ENCODE measurements around the gene ARHGDIA.
"Not testable (repeated sequence)": the region's sequence is repeated elsewhere in the genome, so short reads cannot be mapped to it uniquely, and the experiment has no call there.

Gene ARHGDIA

DNA sequence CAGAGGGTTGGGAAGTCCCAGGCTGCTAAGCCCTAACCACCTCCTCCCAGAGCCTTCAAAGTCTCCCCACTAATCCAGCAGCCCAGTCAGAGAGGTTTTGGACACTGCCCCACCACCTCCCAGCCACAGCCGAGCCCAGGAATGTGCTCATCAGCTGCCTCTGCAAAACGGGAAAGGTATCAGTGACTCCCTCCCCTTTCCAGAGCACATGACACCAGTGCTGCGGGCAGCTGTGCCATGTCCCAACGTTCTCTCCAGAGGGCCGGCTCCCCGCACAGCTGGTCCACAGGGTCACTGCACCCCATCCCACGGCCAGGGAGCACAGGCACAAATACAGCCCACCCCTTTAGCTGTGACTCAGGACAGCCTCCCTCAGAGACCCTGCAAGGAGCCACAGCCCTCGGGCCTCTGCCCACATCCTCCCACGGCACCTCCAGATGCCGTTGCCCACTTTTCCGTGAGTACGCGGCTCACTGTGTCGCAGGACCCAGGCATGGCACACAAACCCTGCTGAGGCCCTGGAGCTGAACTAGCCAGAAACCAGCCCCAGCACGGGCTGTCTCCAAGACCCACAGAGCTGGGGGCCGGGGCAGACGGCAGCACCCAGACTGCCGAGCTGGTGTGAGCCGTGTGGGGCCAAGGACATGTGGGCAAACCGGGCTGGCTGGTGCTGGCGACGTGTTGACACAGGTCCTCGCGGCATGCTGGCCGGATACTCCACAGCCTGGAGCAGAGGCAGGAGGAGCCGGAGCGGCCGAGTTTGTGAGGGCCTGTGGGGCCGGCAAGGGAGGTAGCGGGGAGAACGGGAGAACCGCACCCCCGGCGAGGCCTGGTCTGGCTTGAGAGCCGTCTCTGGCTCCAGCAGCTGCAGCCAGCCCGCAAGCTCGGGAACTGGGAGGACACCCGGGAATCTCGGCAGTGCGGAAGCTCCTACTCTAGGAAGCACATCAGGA is 30.0 kb downstream of the ARHGDIA start:
- DNase-seq: no peak

DNA sequence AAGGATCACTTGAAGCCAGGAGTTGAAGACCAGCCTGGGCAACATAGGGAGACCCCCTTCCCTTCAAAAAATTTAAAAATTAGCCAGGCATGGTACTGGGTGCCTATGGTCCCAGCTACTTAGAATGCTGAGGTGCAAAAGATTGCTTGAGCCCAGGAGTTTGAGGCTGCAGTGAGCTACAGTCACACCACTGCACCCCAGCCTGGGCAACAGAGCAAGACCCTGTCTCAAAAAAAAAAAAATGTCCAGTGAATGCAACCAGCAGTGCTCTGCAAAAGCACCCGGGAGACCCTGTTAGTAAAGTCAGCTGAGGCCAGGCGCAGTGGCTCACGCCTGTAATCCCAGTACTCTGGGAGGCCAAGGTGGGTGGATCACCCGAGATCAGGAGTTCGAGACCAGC is 31.1 kb downstream of the ARHGDIA start:
- not testable (repeated sequence) for DNase-seq

DNA sequence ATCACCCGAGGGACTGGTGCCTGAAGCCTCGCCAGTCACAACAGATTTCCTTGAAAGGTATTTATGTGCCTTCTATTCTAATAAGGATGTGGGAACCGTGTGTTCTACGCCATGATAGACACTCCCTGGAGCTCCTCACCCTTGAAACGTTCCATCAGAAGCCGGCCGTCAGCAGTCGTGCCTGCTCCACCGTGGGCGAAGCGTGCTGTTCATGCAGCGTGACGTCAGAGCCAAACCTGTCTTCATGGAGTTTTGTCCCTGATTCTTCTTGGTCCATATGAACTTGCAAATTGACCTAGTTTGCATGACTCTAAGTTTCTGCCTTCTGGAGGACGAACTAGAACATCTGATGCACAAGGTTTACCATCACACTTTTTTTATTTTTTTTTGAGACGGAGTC is 31.8 kb downstream of the ARHGDIA start:
- DNase-seq: no peak

DNA sequence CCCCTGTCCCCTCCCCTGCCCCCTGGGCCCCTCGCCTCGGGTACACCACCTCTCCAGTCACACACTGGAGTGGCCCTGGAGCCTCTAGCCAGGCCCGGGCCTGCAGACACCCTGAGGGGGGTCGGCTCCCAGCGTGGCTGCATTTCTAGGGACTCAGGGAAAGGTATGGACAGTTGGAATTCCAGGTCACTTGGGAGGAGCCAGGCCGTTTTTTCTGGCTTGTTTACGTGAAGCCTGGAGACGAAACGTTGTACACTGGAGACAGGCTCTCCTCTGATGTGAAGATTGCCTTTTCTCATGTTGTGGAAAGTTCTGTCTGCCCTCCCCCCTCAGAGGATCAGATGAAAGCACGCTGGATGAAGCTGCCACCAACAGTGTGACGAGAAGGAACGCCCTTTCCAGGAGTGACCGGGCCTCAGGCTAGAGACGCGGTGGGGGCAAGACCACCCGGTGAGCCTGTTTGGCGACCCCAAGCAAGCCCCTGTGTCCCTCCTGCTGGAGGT is 32.3 kb downstream of the ARHGDIA start:
- no peak for DNase-seq

DNA sequence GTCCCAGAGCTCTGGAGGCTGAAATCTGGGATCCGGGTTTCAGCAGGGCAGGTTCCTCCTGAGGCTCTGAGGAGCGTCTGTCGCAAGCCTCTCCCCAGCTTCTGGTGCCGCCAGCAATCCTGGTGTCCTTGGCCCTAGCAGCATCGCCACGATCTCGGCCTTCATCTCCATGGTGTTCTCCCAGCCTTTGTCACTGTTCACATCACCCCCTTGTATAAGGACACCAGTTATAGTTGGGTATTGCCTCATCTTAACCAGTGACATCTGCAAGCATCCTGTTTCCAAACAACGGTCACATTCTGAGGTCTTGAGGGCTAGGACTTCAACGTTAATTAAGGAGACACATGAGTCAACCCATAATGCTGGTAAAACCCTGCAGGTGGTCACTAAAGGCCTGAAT is 33.5 kb downstream of the ARHGDIA start:
- DNase-seq: no peak

DNA sequence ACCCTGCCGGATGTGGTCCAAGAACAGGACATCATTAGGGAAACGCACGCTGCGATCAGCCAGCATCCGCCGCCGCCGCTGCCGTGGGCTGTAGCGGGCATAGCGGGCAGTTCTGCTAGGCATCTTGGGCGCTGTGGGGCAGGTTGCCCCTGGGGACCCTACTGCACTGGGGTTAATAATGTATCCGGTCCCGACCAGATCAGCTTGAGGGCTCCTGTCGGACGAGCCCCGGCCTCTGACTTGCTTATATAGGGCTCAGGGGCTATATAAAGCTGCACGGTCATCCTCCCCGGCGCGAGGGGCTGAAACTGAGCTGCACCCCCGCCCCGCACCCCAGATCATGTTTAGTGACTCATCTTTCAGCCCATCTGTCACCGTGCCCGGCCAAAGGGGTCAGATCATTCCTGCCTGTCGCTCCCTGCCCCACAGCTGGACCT is 36.3 kb downstream of the ARHGDIA start, which contains the start of gene PPP1R27:
PPP1R27 (minus strand) TSS at position 220 of the 437 bp plus-strand sequence; CDS start at position 123, 97 bp downstream.
- no peak for DNase-seq

DNA sequence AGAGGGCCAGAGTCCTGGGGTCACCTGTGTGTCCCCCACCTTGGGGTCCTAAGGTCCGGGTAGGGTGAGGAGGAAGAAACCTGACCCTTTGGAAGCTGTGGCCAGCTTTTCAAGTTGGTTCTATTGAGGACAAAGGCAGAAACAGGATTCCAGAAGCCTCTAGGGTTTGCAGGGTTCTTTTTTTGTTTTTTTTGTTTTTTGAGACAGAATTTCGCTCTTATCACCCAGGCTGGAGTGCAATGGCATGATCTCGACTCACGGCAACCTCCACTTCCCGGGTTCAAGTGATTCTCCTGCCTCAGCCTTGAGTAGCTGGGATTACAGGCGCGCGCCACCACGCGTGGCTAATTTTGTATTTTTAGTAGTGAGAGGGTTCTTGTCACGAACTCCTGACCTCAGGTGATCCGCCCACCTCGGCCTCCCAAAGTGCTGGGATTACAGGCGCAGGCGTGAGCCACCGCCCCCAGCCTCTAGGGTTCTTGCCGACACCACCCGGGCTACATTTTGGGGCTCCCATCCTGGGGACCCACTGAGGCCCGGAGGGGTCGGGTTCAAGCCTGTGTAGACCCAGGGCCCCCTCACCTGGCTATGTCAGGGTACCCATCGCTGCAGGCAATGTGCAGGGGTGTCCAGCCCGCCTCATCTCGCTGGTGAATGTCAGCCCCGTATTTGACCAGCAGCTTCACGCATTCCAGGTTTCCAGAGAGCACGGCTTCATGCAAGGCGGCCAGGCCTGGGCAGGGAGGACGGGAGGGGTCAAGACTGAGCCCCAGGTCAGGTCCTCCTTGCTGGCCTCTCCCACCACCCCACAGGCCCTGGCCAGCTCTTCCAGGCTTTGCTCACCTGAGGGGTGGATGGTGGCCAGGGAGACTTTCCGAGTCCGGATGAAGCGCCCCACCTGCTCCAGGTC is 37.0 kb downstream of the ARHGDIA start:
- DNase-seq: no peak

DNA sequence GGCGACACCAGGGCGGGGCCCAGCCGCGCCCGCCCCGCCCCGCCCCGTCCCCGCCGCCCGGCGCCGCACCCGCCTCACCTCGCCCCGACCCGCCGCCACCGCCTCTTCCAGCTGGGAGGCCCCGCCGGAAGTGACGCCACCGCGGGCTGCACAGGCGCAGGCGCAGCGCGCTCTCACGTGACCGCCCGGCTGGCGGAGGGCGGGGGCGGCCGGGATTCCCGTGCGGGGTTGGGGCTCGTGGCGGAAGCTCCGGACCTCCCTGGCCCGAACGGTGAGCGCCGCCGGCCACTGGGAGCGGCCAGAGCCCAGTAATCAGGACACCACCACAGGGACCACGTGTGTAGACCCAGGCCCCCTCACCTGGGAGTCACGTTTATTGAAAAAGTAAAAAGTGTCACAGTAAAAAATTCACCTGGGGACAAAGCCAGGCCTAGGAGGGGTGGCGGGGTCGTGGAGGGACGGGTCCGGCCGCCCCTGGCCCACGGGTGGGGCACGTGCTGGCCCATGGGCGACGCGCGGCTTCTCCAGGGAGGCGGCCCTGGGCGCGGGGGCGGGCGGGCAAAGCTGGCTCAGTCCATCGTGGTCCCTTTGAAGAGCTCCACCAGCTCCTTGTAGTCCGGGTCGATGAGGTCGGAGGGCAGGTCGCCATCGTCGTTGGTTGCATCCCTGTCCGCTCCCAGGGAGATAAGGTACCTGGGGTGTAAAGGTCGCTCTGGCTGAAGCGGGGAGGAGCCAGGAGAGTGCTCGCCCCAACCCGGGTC is 37.8 kb downstream of the ARHGDIA start, which contains the start of gene MCRIP1:
MCRIP1 (minus strand) TSS at position 132 of the 761 bp plus-strand sequence. CDS start 8,785 bp downstream, outside the sequence.
- peak; percentile 90 to 92 for DNase-seq

DNA sequence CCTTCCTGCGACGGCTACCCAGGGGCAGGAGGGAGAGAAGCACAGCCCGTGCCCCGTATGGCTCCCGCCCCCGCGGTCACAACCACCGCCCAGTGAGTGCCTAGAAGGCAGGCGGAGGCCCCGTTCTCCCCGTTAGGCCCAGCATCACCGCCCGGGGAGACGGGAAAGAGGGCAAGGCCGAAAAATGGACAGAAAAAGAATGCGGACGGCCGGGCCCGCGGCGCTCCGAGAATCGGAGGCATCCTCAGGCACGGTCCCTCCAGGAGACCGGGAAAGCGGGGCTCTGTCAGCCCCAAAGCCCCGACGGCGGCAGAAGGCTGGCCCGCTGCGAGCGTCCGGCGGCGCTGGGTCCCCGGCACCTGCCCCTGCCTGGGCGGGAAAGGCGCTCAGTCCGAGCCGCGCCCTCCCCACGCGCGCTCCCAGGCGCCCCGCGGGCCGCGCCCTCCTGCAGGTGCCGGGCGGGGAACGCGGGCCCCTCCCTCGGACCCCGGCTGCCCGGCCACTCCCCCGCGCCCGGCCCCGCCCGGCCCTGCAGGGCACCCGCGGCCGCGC is 38.5 kb downstream of the ARHGDIA start:
- peak; percentile 33 to 40 for DNase-seq

DNA sequence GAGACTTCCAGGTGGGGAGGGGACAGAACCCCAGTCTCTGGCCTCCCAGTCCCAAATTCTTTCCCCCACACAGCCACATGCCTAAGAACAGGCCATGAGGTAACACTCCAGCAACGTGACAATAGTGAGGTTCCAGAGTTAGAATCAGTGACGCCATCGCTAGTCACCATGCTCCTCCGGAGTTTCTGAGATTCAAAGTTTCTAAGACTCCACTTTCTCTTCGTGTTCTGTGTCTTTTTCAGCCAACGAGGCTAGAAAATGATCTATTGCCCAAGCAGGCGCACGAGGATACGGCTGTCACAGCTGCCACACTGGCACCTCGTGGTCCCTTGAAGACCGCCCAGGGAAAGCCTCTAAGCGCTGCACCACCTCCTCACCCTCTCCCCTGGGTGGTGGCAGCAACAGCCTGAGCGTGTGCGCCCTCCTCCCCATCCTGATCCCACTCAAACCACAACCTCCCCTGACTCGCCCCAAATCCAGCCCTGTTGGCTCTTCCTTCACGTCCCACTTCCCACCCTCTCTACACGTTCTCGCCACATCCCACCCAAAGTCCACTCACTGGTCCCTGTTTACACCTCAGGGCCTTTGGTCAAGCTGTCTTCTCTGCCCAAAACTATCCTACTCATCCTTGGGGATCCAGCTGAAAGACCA is 39.1 kb downstream of the ARHGDIA start:
- DNase-seq: peak; percentile 35 to 42

DNA sequence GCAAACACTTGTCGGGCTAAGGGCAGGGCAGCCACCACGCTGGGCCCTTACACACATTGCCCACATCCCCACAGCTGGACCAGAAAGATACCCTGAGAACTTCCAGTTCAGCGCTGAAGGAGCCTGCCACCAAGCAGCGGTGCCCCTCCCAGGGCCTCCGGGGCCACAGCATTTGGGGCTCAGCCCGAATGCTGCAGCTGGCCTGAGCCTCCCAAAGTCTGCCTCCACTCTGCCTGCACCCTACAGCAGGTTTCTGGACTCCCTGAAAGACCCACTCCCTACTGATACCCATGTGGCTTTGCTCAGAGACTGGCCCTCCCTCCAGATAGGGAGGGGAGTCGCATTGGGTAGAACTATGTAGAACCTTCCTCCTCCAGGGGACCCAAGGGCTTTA is 39.6 kb downstream of the ARHGDIA start:
- no peak for DNase-seq

DNA sequence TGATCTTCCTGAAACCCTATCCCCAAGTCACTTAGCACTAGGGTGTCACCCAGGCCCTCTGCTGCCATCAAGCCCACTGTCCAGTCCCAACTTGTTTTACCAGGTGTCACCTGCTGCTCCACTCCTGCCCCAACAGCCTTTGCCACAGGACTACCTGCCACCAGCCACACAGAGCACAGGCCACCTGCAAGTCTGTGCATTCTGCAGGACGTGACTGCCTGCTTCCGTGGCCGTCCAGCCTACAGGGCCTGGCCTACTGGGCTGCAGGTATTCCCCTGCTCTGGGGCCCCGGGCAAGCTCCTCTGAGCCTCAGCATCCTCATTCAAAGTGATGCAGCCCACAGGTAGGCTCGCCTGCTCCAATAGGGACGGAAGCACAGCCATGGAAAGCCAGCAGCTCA is 41.3 kb downstream of the ARHGDIA start:
- no peak for DNase-seq

DNA sequence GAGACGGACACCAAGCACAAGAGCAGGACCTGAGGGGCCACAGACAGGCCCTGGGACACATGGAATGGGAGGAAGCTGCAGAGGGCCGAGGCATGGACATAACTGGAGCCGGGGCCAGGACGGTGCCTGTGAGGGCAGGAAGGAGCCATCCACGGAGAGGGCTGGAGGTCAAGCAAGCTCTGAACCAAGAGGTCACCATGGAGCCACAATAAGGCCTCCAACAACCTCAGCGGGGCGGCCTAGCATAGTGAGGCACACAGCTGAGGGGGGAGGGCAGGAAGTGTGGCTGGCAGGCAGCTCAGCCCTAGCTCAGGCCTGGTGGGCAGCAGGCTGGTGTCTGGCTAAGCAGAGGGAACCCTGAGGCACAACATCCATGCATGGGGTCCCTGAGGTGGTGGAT is 42.5 kb downstream of the ARHGDIA start:
- DNase-seq: no peak

DNA sequence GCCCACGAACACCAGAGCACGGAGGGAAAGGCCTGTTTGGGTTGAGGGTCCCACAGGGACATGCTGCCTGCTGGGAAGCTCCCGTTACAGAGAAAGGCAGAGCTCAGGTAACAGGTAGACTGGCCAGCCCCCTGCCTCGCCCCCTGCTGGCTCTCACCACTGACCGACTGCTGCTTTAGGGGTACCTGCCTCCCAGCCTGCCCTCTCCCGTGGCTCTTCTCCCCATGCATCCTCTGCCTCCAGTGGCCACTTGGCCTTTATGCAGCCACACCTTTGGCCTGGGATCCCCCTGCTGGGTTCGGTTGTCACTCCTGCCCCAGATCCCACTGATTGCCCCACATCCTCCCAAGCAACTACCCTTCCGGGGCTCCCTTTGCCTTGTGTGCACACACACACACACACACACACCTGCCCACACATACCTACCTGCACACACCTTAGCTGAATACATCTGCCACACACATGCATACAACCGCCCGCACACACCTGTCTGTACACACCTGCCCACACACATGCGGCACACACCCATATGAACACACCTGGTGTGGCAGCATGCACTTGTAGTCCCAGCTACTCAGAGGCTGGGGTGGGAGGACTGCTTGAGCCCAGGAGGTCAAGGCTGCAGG is 45.2 kb downstream of the ARHGDIA start:
- DNase-seq: no peak

DNA sequence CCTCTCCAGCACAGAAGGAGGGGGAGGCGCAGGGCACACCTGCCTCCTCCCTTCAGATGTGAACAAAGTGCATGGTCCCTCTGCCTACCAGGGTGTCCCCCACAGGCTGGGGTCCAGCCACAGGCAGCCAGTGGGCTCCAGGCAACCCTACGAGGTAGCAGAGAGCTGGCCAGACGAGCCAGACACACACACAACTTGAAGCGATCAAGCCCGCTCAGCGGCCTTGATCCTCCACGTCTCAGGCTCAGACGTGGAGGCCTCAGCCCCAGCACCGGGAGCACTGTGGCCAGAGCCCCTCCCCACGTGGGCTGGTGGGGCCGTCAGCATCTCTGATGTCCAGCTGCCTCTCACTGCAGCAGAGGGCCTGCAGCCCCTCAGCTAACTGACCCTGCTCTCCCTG is 46.5 kb downstream of the ARHGDIA start:
- no peak for DNase-seq

DNA sequence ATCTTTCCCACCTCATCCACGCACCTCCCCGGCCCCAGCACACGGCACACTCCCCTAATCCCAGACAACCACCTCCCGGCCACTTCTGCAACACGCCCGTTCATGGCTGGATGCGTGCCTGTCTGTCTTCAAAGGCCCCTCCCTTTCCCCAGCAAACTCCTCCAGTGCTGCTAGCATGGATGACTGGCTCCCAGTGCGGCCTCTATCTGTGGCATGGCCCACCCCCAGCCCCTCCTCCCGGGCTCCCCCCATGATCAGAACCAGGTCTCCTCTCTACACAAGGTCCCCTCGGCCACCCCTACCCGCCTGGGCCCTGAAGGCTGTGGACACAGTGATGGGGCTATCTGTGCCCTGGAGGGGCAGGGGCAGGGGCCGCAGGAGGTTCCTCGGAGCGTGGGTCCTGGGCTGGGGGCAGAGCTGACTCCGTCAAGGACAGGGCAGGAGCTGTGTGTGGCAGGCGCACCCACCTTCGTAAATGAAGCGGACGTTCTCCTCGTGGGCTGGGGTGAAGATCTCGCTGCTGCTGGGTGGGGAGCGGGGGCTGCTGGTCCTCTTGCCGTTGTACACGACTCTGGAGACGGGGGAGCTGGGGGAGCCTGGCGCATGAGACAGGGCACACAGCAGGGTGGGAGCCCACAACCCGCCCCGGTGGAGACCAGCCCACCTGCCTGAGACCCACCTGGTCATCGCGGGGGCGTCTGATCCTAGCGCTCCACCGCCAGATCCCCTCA is 47.2 kb downstream of the ARHGDIA start:
- DNase-seq: no peak

DNA sequence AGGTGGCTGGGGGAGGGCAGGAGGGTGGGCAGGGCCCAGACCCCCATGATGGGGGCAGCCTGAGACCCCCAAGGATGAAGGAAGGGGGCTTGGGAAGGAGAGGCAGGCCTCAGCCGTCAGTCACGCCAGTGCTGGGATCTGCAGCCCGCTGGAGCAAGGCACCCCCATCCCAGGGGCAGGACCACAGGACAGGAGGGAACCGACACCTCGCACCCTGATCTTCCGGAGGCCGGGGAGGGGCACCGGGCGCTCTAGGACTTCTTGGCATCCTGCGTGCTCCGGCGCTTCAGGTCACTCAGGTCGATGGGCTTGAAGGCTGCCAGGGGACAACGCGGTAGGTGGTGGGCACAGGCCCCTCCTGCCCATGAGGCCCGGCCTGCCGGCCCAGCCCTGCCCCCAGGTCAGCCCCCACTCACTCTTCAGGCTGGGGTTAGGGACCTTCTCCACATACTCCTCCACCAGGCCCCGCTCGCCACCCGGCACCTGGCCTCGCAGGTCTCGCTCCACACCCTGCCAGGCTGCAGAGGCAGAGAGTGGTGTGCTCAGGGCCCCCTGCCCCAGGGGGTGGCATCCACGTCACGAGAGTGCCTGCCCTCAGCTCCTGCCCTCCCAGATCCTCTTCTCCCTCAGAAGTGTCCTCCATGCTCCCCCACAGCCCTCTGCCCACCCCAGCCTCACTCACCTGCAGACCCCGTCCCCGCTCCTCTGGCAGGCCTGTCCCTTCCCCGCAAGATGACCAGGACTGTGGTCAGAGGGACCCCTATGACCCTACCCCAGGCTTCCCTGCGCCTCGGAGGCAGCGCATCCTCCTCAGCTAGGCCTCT is 47.9 kb downstream of the ARHGDIA start:
- no peak for DNase-seq

DNA sequence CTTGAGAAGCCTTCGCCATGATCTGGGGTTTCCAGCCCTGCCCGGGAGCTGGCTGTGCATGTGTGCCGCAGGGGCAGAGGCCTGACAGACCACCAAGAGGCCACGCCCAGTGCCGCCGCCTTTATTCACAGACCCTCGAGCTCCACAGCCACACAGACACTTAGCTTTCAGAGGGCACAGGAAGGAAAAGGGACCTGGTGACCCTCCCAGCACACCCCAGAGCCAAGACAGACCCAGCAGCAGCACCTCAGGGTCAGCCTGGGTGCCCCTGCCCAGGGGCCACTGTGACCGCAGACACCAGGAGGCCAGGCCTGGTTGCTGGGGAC is 48.9 kb downstream of the ARHGDIA start:
- DNase-seq: no peak

DNA sequence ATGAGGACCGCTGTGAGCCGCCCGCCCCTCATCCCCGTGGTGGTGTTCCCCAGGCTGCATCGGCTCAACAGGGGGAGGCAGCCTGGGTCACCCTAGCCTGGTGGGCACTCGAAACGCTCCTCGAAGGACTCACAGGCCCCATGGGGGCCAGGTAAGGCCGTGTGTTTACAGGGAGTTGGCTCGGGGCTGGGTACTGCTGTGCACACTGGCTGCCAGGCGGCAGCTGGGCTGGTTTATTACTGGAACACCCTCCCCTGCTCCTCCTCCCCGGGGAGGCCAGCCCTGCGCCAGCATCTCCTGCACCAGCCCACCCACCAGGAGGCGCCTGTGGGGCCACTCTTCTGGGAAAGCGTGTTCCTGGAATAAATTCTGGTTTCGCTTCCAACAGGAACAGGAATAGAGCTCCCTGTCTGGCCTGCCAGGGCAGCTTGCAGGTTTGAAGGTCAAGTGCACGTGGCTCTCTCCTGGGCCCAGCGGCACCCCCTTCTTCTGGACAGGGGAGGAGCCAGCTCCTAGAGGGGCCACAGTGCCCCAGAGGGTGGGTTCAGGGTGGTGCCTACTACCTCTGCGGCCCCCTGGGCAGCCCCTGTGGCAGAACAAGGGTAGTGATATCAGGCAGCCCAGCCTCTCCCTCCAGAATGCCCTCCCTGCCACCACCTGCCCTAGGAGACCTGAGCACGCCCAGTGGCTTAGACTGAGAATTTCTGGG is 49.4 kb downstream of the ARHGDIA start:
- peak in 1 of 2 experiments; percentile 19 for DNase-seq
